HG03469 (cell line): ENCODE data around the gene NACC1.
A peak's percentile ranks its signal among the peaks of the same experiment; 100 is the strongest.

Source experiments
- ATAC-seq: cut with Tn5 transposase; IDR thresholded peaks from one replicate; pipeline ENCODE4 v1.9.1; 2021; ENCODE audit warnings: mild to moderate bottlenecking, moderate library complexity, moderate number of reproducible peaks; ENCODE audit not compliant: unreplicated experiment

NACC1 gene

DNA sequence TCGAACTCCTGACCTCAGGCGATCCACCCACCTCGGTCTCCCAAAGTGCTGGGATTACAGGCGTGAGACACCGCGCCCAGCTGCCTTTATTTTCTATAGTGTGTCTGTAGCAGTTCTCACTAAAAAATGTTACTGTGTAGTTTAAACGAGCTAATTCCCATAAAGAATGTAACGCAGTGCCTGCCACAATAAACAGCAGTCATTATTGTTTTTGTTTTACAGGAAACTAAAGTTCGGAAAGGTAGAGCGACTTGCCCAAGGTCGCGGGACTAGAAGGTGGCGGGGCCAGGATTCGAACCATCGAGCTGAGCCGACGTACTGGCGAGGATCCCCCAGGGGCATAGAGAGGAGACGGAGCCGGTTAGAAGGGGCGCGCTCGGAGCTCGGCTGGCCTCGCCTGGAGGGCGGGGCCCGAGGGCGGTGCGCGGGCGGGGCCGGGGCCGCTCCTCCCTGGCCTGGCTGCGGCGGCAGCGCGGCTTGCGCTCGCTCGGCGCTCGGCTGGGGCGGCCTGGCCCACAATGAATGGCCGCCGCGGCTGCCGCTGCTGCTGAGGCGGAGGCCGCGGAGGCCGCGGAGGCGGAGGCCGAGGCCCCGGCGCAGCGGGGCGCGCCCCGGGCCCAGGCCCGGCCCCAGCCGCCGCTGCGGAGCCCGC, at the start of gene NACC1:
Gene NACC1, plus strand, starts transcription at position 493 of the 652 bp plus-strand sequence. CDS start 16,944 bp downstream, outside the sequence.
- ATAC-seq, result peak; percentile 35

DNA sequence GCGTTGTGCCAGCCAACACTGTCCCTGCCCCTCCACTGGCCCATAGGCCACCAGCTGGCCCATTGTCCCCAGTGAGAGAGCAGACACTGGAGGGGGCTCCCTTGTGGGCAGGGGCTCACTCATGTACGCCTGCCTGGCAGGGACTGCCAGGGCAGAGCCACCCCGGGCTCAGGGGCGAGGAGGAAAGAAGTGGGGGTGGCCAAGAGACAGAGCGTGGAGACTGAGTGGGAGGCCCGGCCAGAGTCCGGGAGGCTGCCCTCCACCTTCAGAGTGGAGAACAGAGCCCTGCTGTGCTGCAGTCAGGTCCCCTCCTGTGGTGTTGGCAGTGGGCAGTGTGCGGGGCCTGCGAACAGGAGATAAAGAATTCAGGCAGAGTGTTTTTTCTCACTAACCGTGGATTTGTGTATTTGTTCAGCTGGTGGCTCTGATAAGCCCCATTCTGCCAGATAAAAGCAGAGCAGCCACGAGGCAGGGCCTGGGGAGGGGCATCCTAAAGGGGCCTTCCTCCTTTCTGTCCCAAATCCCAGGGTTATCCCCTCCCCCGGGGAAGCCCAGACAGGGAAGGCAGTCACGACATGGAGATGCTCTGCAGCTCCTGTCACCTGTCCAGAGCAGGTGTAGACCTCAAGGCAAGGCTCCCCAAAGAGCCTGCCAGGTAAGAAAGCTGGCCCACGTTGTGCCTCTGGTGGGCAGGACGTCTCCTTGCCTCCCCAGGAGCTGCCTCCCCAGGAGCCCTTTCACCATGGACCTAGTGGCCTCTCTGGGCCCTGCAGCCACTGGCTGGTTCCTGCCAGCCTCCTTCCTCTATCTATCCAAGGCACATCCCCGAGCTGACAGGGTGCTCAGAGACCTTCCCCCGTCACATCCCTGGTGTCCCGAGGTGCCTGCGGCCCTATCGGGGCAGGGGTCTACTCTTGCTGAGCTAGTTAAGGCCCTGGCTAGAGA, 48.4 kb upstream of the NACC1 start:
- no peak for ATAC-seq

DNA sequence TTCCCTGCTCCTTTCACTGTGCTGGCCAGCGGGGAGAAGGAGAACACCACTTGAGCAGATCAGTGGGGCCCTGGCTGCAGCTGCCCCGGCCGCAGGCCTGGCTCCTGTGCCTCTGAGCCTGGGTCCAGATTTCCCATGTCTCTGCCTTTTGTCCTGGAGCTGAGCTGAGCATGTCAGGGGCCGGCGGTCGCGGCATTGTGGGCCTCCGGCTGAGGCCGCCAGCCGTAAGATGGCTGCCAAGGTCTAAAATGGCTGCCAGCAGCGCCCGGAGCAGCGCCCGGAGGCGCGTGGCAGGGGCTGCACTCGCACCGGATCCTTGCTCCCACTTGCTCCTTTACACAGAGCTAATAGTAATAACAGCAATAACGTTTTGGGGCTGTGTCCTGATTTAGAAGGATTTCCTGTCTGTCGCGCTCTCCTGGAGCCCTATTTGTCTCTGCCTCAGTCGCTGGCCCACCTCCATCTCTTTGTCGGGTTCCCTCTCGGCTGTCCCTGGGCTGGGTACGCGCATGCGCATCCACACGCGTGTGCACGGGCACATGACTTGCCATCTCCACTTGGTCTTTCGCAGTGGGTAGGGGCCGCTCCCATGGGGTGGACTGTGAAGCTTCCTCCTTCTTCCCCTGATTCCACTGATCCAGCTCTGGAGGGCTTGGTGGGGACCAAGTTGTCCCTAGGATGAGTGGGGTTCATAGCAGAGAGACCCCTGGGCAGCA, 47.5 kb upstream of the NACC1 start:
- no peak for ATAC-seq

DNA sequence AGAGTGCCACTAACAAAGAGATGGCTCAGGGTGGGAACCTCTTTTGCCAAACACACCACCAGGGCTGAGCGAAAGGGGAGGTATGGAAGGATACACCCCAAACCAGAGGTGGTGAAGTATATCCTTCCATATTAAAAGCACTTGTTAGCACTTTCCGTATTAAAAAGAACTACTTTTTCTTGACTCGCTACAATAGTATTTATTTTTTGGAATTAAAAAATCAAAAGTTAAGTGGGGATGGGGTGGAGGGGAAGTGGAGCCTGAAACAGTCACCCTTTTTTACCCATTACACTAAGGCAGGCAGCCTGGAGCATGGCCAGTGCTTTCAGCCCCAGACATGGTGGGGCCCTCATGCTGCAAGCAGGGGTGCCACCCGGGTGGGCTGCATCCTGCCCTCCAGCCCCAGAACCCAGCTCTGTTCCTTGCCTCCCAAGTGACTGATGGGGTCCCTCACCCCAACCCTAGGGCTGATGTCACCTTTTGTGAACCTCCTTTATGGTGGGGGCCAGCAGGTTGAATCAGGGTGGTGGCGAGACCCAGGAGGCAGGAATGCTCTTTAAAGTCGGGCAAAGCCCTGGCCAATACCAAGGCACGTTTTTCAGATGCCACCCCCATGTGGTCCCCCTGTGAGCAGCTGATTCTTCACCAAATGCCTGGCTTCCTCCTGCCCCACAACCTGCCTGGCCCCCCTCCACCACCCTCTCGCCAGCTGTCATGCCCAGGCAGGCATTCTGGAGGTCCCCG, 46.4 kb upstream of the NACC1 start:
- ATAC-seq, result no peak

DNA sequence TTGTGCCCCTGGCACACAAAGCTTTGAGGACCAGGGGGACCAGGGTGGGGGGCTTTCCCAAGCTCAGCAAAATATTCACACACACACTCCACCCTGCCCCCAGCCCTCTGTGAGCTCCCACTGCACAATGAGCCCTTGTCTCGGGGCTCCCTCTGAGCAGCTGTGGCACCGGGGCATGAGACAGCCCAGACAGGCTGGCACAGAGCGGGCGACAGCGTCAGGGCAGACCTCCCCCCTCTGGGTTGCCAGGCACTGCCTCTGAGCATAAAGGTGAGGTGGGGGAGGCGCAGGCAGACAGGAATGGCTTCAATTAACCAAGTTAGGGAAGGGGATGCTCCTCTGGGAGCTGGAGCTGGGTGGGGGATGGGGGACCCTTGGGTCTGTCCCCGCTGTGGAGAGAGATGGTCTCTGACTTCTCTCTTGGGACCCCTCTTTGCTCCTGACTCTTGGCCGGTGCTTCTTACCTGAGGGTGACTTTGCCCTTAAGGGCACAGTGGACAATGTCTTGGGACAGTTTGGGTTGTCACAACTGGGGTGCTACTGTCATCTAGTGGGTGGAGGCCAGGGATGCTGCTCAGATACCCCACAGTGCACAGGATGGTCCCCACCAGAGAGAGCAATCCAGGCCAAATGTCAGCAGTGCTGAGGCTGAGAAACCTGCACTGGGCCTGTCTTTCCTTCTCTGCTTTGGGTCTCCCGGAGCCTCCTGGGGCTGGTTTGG, 45.7 kb upstream of the NACC1 start:
- ATAC-seq, result no peak

DNA sequence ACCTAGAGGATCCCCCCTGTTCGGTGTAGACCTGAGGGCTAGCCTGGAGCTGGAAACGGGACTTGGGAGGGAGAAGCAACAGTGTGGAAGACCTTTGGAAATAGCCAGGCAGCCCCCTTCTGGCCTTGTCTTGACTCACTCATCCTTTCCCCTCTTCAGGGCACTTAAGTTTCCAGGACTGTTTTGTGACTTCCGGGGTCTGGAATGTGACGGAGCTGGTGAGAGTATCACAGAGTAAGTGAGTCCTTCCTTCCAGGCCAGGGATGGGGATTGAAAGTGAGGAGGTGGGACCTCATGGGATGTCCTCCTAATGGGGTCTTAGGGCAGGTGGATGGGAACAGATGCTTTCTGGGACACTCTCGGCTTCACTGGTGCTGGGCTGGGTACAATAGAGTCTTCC, 44.8 kb upstream of the NACC1 start:
- ATAC-seq, result no peak

DNA sequence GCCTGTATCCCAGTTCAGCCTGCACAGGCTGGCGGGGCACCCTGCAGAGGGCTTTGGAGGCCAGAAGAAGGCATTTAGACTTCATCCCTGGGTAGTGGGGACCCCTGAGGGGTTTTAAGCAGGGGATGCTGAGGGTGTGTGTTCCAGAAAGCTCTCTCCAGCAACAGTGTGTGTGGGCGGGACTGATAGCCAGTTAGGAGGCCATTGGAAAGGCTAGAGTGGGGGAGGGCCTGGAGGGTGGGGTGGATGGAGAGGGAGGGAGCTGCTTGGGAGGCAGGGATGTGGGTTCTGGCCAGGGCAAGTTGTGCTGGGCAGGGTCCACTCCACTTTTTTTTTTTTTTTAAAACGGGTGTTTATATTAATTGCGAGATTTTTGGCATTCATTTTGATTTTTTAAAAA, 43.7 kb upstream of the NACC1 start:
- no peak for ATAC-seq

DNA sequence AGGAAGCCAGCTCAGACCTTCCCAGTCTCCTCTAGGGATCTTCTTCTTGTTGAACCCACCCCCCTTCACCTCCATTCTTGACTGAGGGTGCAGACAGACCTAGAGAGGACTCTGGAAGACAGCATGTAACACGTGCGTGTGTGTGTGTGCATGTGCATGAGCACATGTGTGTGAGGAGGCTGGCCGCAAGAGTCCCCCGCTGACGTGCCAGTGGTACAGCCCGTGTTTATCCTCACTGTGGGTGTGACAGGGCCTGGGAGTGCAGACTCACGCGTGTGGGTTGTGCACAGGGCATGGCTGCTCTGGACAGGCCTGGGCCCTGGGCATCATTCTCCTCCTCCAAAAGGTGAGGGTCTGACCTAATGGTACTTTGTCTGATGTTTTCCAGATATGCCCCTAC, 41.7 kb upstream of the NACC1 start:
- ATAC-seq, result no peak

DNA sequence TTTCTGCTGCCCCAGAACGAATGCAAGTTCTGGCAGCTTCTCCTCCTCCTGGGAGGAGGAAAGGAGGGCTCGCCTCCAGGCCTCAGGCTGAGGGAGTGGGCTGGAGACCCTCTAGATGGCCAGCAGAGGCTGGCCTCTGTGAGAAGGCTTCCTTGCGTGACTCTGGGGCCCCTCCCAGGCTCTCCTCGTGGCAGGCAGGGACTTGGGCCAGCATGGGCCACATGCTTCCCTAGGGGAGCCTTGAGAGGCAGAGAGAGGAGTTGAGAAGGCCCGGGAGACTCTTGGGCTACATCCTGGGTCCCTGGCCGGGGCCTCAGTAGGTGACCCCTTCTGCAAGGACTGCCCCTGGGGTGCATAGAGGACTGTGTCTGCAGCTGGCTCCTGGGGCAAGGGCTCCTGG, 41.3 kb upstream of the NACC1 start:
- no peak for ATAC-seq

DNA sequence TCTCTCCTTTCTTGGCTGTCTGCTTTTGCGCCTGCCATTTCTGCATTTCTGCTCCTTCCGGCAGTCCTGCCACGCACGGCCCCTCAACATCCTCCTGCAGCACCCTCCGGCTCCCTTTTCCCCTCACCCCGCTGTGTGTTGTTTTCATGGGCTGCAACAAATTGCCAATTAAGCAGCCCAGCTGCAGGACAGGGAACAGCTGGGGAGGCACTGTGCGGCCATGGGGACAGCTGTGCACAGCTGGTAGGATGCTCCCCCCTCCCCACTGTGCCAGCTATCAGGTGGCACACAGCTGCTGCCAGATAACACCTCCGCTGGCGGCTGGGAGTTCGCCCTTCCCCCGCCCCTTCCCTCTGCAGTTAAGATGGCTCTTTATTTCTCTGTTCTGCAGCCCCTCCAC, 40.8 kb upstream of the NACC1 start:
- ATAC-seq, result no peak

DNA sequence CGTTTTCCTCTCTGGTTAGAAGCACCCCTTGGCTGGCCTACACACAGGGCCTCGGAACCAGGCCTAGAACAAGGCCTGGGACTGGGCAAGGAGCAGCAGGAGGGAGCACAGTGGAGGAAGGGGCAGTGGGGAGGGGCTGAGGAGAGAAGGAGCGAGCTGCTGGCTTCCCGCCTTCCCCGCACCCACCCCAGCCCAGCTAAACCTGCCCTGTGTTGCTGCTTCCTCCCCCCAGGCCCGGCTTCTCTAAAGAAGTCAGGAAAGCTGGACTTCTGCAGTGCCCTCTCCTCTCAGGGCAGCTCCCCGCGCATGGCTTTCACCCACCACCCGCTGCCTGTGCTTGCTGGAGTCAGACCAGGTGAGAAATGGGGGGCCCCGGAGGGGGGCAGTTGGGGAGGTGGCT, 39.7 kb upstream of the NACC1 start:
- ATAC-seq, result no peak

DNA sequence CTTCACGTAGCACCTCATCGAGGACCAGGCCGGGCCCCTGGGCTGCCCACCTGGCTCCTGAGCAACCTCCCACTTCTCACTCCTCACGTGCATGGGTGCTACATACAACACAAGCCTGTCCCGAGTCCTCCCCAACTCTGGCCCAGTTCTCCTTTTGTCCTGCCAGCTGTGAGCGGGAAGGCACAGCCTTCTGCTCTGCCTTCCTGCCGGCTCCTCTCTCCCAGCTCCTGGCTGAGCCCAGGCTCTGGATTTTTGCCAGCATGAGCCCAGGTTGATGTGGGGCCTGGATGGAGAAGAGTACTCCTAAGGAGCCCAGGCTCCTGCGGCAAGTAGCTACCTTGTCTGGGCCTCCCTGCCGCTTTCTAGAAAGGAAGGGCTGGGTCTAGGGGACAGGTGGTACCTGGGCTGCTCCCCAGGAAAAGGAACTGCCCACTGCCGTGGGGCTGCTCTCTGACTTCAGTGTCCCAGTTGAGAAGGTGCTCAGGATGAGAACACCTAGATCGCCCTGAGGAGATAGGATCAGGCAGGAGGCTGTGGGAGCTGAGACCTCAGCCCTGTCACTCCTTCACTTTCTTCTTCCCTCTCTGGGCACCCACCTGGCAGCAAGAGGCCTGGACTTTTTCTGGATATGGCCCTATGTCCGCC, 39.0 kb upstream of the NACC1 start:
- ATAC-seq, result no peak

DNA sequence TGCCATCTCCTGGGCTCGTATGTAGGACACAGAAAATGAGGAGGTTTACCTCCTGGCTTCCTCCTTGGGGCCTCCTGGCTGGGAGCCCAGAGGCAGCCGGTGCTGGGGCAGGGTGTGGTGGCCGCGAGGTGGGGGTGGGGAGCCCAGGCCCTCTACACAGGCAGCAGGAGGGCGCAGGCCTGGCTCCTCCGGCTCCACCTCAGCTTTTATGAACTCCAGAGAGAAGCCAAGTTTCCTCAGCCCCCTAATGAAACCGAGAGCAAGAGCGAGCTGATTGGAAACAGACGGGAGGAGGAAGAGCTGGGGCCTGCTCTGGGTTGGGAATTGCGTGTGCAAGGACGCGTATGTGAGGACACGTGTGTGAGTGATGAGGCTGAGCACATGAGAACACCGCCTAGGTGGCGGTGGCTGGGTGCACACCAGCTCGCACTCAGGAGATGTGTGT, 38.5 kb upstream of the NACC1 start:
- ATAC-seq, result no peak

DNA sequence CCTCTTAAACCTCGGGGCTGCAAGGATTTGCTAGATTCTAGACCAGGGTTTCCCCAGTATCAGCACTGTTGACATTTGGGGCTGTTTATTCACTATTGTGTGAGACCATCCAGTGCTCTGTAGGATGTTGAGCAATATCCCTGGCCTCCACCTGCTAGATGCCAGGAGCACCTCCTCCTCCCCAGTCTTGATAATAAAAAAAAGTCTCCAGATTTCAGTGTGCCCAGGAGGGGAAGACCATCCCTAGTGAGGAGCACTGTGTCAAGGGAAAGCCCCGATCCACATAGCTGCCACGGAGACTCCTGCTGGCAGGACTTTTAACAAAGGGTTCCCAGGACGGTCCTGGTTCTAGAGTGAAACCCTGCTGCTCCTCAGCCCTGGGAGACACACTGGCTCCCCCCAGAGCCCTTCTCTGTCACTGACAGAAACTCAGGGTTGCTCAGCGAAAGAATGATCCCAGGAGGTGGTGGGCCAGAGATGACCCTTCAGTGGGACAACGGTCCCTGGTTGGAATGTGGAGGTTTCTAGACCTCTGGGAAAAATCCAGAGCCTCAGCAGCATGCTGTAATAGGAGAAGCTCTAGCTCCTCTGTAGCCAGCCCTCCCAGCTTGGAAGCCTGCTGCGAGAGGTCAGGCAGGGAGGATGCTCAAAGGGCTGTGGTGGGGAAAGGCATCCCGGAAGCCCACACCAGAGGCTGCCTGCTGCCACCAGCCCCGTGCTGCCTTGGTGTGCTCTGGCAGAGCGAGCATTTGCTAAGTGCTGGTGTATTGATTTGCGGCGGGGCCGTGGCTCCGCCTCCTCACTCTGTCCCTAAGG, 35.7 kb upstream of the NACC1 start:
- no peak for ATAC-seq

DNA sequence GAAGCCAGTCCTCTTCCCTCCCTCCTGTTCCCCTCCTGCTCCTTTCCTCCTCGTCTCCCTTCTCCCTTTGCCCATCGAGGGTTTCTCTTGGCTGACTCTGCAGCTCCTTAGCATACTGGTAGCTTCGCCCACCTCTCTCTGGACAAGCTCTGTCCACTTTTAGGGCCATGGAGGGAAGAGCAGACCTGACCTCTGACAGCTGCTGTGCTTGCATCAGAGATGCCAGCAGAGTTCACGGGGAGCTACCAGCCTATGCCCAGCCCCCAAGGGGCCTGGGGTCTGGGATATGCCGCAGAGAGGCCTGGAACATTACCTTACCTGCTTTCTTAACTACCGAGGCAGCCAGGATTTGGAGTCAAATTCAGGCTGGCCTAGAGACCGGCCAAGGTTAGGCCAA, 35.1 kb upstream of the NACC1 start:
- ATAC-seq, result no peak

DNA sequence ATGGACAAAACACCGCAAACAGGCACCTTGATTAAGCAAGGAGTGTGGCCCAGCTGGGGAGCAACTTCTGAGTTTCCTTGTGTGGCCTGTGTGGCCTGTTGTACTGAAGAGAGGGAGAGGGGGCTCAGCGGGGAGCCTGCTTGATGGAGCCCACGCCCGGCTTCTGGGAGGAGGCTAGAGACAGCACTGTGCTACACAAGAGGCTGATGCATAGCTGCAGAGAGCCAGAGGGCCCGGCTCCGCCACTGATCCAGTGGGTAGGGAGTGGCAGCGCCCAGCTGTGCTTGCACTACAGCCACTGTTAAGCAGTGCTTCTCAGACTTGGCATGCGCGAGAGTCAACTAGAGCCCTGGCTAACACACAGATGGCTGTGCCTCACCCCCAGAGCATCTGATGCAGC, 34.4 kb upstream of the NACC1 start:
- ATAC-seq, result no peak

DNA sequence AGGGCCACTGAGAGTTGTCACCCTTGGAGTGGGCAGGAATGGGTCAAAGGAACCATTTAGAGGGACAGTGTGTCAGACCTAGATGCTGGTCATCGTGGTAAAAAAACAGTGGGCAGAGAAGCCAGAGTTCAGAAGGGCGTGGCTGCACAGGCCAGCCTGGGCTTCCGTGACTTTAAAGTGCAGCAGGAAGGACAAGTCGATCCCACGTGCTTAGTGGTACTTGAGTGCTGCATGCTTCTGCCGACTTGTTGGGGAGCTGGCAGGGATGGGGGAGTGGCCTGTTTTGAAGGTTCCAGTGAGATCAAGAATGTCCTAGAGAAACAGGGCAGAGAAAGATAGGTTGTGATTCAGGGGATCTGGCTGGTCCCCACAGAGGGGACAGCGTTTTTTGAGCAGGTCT, 32.4 kb upstream of the NACC1 start:
- ATAC-seq, result no peak

DNA sequence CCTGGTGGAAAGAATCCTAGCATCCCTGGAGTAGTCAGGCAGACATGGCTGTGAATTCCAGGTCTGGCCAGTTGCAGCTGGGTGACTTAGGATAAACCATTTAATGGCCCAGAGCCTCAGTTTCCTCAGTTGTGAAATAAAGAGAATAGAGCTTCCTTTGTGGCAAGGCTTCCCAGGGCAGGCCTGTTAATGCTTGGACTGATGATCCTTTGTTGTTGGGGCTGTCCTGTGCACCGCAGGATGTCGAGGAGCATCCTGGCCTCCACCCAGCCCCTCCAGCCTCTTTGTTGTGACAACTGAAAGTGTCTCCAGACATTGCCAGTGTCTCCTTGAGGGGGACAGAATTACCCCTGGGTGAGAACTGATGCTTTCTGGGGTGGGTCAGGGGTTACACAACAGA, 31.7 kb upstream of the NACC1 start:
- ATAC-seq, result no peak

DNA sequence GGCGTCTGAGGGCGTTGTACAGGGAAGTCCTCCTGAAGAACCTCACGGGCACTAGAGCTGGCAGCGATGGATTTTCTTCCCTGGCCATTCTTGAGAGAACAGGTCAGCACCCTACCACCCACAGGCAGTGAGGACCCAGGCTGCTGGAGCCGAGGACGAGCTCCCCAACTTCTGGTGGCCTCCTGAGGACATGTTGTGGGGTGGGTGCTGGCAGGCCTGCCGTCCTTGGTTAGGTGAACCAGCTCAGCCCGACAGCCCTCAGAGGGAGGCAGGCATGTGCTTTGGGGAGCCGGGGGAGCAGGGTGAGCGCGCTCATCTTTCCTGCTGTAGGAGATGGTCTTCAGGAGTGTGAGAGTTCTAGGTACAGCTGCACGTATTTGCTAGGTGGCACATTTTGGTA, 30.8 kb upstream of the NACC1 start:
- ATAC-seq, result no peak
